ENCODE measurements around the gene FXYD5.

DNA sequence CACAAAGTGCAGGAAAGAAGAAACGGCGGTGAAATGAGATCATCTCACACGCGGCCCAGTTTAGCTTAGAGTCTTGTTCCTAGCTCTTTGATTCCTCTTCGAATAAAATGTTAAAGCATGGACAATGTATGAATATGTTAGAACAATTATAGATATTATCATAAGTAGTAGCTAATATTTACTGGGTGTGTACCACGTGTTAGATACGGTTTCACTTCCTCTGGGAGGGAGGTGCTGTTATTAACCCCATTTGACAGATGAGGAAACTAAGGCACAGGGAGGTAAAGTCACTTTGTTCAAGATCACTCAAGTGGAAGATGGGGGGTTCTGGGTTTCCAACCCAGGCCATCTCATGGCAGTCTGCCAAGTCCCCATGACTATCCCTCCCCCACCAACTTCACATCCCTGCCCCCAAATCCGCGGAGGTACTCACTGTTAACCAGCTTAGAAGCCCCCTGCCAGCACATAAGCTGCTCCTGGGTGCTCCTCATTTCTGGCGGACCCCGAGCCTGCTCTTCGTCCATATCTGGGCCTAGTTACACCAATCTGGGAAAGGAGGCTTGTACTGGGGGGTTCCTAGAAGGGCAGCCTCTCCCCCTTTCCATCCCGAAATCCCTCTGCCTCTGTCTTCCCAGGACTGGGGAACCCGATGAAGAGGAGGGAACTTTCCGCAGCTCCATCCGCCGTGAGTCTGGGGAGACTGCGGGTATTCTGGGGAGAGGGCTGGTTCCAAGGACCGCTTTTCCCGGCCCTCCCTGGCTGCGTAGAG is 12.5 kb upstream of the FXYD5 start:
- TF ChIP-seq CTCF (IDR thresholded peaks at IDR 0.05) (no peak), POLR2A (IDR thresholded peaks at IDR 0.05) (no peak)

All from Peyer's patch (tissue), 4 donors.